Activated CD4-positive, alpha-beta T cell treated with anti-CD3 and anti-CD28 coated beads, Interleukin-2, amount 50 U/mL, for 4 hours (primary cell): ENCODE measurements around the gene USP22.
"Not testable (repeated sequence)": the region's sequence is repeated elsewhere in the genome, so short reads cannot be mapped to it uniquely, and the experiment has no call there.

ENCODE experiments used
- DNase-seq, 2 experiments: peaks; one replicate each; pipeline ENCODE4 v3.0.0-alpha.2; 2020

USP22 gene

DNA sequence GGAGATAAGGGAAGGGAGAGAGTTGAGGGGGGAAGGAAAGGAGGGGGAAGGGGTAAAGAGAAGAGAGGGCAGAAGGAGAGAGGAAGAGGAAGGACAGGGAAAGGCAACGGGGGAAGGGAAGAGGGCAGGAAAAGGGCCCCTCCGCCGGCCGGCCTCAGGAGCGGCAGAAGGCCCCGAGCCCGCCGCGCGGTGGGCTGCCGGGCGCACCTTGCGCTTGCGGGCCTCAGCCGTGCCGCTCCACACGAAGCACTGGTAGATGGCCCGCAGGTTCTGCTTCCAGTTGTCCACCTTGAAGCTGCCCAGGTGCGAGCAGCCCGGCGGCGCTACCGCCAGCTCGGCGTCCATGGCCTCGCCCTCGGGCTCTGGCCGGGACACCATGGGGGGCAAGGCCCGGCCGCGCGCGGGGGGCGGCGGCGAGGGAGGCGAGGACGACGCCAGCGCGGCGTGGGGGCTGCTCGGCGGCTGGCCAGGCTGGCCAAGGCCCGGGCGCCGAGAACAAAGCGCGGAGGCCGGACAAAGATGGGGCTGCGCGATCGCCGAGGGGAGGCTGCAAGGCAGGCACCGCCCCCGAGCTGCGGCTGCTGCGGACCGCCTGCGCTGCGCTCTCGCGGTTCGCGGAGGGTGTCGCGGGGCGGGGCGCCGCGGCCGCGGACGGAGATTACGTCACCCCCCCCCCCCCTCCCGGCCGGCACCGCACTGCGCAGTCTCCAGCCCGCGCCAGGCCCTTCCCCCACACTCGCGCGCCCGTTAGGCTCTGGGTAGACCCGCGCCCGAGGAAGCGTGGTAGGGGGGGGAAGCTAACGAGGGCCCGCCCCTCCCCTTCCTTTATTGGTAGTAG lies at the start of gene USP22:
USP22 (minus strand) TSS at position 554 of the 838 bp plus-strand sequence; CDS start at position 378, 176 bp downstream.
- DNase-seq: peak in 1 of 2 experiments; percentile 14

DNA sequence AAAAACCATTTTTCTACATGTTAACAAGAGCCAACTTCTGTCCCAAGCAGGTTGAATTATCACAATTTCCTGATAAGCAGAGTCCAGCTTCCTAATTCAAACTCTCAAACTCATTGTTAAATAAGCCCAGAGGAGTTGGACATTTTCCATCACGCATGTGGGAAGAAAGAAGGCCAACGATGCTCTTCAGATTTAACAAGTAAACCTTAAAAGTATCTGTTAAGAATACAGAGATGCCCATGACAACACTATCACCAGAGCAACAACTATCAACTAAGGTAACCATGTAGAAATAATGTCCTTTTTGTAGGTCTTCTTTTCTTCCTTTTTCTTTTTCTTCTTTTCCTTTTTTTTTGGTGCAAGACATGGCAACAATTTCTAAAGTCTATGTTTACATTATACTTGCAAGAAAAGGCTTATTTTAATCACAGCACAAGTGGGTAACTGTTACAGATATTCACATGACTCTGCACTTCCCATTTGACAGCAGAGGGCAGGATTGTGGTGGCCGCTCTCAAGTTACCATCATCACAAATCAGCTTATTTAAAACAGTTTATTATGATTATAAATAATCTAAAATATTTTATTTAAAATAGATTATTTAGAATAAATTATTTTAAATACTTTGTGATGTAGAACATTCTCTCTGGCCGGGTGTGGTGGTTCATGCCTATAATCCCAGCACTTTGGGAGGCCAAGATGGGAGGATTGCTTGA lies 48.2 kb upstream of the USP22 start:
- no peak for DNase-seq

DNA sequence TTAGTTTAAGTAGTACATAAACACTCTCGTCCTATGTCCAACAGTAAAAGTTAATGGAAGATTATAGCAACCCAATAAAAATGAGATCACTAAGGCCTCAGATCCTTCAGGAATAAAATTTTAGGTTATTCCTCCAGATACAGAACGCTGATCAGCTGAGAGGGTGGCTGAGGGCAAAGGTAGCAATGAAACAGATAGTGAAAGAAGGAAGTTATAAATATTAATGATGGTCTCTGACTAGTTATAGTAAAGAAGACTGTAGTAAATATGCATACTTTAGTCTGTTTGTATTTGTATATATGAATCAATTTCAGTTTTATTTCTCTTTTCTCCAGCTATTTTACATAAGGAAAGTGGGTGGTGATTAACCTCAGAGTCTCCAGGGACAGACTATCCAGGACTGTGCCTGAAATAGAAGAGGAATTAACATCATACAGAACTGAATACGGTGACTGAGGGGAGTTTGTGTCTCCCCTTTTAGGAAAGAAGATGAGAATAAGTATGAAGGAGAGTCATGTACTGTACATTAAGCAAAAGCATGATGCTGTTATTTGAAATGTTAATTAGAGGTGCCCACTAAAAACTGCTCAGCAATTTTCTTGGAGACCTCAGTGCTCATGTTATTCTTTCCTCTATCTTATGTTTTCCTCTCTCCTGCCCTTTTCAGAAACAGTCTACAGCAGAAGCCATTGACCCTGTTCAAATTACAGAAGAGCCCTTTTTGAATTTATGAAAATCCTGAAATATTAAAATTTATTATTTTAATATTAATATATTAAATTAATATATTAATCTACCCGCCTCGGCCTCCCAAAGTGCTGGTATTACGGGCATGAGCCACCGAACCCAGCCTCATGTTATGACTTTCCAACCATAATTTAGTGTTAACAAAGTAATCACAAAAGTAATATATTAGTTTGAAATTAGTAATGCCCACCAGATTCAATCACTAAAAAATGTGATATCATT lies 47.4 kb upstream of the USP22 start:
- DNase-seq: no peak

DNA sequence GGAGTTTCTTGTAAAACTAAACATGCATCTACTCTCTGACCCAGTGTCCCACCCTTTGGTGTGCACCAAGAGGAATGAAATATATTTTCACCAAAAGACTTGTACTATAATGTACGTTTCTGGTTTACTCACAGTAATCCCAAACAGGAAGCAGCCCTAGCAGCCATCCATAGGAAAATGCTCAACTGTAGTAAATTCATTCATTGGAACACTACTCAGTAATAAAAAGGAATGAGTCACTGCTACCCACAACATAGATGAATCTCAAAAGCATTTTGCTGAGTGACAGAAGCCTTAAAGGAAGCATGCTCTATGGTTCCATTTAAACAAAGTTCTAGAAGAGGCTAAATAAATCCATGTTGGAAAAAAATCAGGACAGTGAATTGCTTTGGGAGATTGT lies 46.3 kb upstream of the USP22 start:
- DNase-seq: no peak

DNA sequence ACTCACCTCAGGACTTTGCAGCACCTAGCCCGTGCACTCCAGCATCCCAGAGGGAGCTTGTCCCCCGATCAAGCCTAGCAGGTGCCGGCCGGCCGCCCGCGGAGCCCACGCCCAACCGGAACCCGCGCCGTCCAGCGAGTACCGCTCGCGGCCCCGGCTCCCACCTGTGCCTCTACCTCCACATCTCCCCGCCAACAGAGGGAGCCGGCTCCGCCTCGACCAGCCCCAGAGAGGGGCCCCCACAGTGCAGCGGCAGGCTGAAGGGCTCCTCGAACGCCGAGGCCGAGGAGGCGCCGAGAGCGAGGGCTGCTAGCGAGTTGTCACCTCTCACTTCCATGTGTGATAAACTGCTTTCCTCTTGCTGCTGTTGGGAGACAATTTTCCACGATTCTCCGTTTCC lies 42.9 kb upstream of the USP22 start:
- DNase-seq: no peak

DNA sequence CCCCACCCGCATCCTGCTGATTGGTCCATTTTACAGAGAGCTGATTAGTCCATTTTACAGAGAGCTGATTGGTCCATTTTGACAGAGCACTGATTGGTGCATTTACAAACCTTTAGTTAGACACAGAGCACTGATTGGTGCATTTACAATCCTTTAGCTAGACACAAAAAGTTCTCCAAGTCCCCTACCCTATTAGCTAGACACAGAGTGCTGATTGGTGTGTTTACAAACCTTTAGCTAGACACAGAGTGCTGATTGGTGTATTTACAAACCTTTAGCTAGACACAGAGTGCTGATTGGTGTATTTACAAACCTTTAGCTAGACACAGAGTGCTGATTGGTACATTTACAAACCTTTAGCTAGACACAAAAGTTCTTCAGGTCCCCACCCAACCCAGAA lies 42.5 kb upstream of the USP22 start:
- DNase-seq: not testable (repeated sequence)

DNA sequence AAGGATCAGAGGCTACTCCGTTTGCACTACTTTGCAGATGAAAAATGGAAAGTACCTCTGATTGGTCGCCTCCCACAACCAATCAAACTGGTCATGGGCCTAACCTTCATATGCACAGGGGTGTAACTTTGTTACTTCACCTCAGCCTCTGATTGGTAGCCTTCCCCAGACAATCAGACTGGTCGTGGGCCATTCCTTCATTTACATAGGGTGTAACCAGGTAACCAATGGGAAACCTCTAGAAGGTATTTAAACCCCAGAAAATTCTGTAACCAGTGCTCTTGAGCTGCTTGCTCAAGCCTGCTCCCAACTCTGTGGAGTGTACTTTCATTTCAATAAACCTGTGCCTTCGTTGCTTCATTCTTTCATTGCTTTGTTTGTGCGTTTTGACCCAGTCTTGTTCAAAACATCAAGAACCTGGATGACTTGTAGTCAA lies 39.2 kb upstream of the USP22 start:
- no peak for DNase-seq

DNA sequence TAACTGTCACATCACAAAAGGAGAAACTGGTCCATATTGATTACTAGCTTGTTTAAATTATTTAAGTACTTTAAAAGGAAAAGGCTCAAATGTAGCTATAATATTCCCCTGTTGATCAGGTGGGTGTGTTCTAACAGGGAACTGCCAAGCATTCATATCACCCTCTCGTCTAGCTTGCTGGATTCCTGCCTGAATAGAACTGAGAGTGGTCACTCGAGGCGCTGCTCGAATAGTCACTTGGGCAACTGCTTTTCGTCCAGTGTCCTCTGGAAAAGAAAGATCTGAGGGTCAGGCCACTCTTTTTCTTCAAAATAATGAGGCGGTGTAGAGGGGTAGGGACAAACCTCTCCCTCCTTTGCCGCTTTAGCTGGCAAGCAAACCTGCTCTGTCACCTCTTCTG lies 36.4 kb upstream of the USP22 start:
- no peak for DNase-seq

DNA sequence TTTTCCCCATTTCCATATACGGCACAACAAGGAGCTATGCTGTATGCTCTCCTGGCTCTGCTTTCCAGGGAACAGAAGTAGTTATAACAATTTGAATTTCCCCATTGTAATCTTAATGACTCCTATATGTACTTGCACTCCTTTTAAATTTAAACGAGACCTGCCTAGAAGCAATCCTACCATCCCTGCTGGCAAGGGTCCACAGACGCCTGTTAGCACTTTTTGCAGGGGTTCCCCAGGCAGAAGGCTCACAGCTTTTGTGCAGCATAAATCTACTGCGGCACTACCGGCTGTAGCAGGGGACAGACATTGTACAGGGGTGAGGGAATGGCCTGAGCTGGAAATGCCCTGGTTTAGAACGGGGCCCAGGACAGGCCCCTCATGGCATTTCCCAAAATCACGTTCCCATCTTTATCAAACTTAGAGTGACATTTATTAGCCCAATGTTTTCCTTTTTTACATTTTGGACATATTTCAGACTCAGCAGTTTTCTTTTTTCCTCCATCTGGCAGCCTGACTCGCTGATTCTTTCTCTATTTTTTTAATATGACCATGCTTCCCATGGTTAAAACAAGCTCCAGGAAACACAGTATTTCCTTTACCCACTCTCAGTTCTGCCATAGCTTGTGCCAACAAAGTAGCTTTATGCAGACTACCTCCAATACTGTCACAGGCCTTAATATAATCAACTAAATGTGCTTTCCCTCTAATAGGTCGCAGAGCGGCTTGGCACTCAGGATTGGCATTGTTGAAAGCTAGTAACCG lies 35.4 kb upstream of the USP22 start:
- DNase-seq: no peak

DNA sequence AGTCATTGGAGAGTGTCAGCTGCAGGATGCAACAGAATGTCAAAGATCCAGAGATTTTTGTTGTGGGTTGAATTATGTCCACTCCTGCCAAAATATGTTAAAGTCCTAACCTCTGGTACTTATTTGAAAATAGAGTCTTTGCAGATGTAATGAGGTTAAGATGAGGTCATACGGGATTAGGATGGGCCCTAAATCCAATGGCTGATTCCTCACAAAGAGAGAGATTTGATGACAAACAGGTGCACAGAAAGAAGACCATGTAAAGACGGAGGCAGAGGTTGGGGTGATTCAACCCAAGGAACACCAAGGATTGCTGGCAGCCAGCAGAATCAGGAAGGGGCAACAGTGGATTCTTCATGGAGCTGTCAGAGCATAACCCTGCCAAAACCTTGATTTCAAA lies 34.5 kb upstream of the USP22 start:
- no peak for DNase-seq

DNA sequence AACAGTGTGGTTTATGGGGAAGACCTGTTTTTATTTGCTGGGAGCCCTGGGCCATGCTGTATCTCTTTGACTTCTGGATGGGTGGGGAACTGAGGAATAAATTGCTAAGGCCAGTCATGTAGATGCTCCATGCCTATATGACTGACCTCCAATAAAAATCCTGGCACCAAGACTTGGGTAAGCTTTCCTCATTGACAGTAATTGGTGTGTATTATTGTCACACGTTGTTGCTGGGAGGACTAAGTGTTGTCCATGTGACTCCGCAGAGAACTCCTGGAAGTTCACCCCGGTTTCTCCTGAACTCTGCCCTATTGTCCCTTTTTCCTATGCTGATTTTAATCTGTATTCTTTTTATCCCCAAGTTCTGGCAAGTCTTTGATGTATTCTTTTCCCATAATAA lies 33.4 kb upstream of the USP22 start:
- no peak for DNase-seq

DNA sequence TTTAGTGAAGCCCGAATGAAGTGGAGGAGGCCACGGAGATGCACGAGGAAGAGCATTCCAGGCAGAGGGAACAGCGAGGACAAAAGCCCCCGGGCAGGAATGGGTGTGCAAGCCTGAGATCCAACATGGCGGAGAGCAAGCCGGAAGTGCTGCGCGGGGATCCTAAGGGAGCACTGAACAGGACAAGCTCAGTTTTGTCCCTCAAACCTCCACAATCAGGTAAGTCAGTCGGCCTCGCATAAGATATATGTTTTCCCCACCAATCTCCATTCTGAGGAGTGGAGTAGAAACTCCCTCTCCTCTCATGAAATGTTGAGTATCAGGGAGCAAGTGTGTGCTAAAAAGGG lies 32.9 kb upstream of the USP22 start:
- DNase-seq: no peak

DNA sequence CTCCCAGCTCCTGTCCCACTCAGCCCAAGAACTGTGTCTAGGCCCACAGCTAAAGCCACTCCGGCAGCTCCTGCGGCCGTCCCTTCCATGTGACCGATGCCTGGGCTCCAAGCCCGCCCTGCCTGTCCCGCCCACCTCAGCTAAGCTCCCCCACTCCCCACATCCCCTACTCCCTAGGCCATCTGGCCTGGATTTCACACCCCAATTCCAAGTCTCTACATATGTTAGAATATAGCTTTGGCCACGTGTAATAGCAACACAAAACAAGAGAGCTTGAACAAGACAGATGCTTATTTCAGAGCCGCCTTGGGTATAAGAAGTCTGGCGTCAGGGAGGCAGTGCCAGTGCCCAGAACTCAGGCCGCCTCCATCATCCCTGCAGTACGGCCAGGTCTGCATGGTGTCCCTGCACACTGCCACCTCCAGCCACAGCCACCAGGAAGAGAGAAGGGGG lies 30.0 kb upstream of the USP22 start:
- no peak for DNase-seq

DNA sequence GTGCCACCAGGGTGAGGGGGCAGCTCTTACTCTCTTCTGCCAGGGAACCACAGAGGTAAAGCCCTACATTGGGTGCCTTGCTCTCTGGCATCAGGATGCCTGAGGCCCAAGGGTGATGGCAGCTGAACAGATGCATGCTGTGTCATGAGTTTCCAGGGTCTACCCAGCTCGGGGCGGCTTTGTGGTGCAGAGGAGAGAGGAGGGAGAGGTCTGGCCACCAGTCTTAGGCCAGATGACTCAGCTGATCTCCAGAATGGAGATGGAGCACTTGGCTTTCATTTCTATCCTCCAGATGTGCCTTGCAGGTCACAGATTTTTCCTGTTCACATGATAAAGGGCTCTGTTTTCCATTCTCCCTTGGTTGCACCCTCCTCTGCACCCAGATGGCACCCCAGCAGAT lies 23.6 kb upstream of the USP22 start:
- no peak for DNase-seq

DNA sequence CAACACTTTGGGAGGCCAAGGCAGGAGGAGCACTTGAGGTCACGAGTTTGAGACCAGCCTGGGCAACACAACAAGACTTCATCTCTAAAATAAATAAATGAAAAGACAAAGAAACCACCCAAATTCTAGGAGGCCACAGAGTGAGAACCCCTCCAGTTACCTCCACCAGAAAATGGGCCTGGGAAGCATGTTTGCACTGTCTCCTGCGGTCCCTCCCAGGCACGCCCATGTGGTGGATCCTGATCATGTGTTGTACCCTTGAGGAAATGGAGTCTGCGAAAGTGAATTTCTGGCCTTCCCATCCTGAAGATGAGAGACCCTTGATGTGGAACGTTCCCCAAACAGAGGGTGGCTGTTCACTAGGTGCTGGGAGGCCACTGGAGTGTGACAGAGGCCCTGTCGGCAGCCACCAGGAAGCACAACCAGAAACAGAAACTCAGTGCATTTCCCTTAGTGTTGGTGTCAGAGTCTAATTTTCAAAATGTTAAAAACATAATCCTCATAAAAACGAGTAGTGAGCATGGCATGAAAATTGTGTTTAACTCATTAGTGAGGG lies 19.2 kb upstream of the USP22 start:
- DNase-seq: no peak

DNA sequence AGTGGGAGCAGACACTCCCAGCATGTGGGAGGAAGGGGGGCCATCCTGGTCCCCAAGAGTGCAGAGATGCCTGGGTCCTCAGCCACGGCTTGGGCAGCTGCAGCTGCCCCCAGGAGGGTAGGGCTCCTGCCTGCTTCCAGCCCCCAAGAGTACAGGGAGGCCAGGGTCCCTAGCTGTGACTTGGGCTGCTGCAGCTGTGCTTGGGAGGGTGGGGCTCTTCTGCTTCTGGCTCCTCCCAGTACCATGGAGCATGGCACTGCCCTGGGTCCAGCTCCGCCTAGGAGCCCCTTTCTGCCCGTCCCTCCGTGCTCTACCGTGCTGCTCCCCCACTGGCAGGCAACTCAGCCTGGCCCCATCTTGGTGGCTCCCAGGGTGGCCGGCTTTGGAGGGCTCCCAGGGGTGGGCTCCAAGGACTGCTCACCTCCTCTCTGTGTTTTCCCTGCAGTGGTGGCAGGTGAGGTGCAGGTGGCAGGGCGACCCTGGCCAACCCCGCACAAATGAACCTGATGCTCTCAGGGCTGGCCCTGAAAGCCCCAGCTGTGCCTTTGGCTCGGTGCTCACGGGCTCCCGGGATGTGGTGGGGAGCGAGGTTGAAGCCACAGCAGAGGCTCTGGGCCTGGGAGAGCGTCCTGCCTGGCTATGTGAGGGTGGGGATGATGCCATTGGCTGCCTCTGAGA lies 18.5 kb upstream of the USP22 start:
- no peak for DNase-seq

DNA sequence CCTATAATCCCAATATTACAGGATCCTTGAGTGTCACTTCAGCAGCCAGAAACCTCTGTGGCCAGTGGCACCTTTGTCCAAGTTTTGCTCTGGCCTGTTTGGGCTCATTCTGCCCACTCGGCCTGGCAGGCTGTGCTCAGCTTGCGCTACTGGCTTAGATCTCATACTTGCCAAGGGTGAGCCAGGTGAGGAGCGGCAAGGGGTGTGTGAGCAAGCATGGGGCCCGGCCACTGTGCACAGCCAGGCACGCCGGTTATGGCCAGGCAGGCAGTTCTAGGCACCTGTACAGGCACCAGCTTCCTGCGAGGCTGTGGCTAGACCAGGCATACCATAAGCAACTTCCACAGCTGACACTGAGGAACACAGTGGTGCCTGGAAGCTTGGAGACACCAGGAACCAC lies 16.9 kb upstream of the USP22 start:
- no peak for DNase-seq

DNA sequence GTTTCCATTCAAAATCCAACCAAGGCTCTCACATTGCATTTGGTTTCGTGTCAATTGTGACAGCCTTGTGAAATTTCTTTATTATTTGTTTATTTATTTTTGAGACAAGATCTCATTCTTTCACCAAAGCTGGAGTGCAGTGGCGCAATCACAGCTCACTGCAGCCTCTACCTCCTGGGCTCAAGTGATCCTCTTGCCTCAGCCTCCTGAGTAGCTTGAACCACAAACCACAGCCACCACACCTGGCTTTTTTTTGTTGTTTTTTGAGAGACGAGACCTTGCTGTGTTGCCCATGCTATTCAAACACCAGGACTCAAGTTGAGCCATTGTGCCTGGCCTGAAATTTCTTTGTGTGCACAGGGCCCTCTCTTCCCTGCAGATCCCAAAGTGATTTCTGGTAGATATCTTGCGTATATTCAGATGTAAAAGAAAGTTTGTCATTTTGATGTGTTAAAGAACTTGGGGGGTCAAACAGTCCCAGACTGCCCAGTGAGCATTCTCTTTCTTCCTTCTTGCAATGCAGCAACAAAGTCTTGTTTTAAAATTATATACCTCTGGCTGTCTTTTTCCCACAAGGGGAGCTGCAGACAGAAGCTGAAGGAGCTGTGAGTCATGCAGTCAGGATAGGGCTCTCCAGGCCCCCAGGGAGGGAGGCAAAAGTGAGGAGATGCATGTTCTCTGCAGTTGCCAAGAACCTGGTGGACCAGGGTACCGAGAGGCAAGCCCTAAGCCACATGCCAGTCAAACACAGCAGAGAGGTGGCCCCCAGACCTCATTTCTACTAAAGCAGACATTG lies 15.5 kb upstream of the USP22 start:
- DNase-seq: no peak

DNA sequence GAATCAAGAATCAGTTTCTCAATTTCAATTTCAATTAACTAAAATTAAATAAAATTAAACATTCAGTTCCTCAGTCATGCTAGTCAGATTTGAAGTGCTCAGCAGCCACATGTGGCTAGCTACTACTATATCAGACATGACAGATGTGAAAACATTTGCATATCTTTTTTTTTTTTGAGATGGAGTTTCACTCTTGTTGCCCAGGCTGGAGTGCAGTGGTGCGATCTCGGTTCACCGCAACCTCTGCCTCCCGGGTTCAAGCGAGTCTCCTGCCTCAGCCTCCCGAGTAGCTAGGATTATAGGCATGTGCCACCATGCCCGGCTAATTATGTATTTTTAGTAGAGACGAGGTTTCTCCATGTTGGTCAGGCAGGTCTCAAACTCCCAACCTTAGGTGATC lies 10.2 kb upstream of the USP22 start:
- DNase-seq: not testable (repeated sequence)

DNA sequence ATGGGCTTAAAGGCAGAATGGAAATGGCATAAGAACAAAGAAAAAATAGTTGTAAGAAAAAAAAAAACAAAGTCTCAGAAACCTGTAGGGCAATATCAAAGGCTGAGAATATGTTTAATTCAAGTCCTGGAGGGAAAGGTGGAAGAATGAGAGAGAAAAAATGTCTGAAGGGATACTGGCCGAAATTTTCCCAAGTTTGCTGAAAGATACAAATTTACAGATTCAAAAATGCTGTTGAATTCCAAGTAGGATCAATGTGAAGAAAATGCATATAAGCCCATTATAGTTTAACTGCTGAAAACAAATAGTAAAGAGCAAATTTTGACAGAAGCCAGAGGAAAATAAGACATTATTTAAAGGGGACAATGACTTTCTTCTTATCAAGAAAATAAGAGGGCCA lies 6.6 kb upstream of the USP22 start:
- no peak for DNase-seq

DNA sequence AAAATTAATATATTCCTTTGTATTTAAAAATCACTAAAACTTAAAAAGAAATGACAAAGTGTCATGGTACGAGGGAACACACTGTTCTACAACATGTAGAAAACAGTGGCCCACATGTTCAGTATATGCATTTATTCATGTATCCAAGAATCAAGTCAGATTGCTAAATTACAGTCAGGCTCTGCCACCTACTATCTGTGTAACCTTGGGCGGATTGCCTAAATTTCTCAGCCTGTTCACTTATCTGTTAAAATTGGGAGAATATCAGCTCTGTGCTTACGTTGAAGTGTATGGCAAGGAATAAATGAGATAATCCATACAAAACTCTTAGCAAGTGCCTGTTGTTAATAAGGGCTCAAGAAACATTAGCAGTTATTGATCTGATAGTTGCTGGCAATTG lies 3.4 kb upstream of the USP22 start:
- no peak for DNase-seq
